ENCODE data around the gene PEX11A.

PEX11A gene

DNA sequence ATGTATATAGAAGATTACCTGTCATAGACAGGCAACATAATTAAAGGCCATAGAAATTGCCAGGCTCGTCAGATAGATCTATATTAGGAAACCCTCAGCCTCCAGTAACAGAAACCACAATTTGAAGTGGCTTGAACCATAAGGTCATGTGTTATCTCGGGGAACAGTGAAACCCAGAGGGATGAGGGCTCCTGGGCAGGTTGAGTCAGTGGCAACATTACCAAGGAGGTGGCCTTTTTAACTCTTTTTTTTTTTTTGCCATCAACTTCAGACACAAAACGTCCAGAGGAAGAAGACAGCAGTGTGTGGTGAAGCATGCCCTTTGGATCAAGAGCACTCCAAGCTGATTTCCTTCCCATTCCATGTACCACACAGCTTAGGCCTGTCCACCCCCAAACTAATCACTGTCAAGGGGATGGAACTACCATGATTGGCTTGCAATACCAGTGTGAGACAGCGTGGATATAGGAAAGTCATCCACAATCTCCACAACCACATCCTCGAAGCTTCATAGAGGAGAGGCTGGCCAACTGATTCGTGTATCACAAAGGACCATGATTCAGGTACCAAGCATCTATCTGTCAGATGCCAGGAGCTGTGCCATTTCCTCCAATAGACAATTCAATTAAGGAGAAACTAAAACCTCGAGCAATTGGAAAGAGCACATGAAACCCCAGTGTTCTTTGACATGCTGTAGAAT is 34.3 kb downstream of the PEX11A start:
- peaks cover 75% of the 10 kb centered on the region for H3K27me3 Mint-ChIP-seq
- H3K4me1 Mint-ChIP-seq = peaks cover 15% of the 10 kb centered on the region
- no peaks in the 10 kb centered on the region for H3K36me3 Mint-ChIP-seq
- no peak overlapping the region for H3K27ac Mint-ChIP-seq
- H3K4me3 Mint-ChIP-seq = no peak overlapping the region
- no peaks in the 10 kb centered on the region for H3K9me3 Mint-ChIP-seq
- CTCF ChIA-PET = no interaction called here
- DNase-seq = no peak

DNA sequence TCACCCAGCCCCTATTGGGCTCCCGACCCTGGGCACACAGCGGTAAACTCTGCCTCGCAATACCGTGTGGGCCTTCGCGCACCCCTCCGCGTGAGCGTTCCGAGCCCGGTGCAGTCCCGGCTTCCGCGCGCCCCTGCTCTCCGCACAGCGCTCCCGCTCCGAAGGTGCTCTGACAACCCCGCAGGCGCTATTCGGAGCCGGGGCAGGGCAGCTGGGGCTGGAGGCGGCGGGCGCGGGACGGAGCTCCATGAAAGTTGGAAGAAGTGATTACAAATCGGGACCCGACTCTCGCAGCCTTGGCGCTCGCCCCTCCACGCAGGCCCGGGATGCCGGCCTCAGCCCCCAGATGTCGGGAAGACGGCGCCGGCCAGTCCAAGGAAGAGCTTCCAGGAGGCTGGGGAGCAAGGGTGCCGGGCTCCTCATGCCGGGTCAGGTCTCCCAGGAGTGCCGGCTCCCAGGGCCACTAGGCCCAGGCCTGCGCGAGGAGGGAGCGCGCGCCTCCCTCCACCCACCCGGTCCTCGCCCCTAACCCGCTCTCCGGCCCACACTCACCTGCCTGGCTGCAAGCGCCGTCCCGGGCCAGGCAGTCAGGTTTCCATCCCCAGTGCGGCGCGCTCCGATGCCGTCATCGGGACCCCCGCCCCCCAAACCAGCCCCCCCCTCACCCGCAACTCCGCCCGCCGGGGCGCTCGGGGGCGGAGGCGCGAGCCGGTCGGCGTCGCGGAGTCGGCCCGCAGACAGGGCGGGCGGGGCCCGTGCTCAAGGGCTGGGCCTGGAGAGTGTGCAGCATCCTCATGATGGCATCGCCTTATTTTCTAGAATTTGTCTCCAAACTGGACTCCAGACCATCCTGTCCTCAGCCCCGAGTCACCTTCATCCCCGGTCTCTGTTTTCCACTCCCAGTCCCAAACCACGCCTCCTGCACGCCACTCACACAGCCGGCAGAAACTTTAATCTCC is 35.4 kb downstream of the PEX11A start, which contains the start of gene KIF7:
Gene KIF7 (minus strand): TSS at position 621 of the 959 bp plus-strand sequence. CDS start 2,537 bp downstream, outside the sequence.
- CTCF ChIA-PET = interaction anchor here (1.0 to 1.5 kb wide), 2 partner anchors 9 to 378 kb away, joined by 3 to 4 read pairs; no protein-coding TSS in a partner anchor
- H3K9me3 Mint-ChIP-seq = no peaks in the 10 kb centered on the region
- H3K4me3 Mint-ChIP-seq = peak within 1 kb of the TSS; percentile 48
- peaks cover 15% of the 10 kb centered on the region for H3K4me1 Mint-ChIP-seq
- H3K27me3 Mint-ChIP-seq = peaks cover 68% of the 10 kb centered on the region
- no peak within 1 kb of the TSS for H3K27ac Mint-ChIP-seq
- no peaks in the 10 kb centered on the region for H3K36me3 Mint-ChIP-seq
- peak; percentile 37 for DNase-seq

DNA sequence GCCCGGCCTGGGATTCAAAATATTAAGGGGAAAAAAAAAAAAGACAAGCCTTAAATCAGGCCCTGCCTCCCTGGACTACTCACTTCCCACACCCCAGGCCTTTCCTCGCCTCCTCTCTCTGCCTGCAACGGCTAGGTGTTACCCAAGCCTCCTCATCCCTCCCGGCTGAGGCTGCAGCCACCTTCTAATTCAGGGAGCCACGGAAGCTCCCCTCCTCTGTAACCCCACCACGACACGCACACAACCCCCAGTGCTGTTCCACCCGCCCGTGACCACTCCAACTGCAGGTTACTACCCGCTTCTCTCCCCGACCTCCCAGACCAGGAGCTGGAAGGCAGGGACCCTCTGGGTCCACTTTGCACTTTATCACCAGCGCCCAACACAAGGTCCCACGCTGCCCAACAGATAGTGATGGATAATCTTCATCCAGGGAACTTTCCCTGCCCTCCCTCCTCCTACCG is 36.2 kb downstream of the PEX11A start:
- Mint-ChIP-seq H3K36me3 (no peaks in the 10 kb centered on the region), H3K4me1 (peaks cover 15% of the 10 kb centered on the region), H3K27ac (no peak overlapping the region), H3K27me3 (peaks cover 66% of the 10 kb centered on the region), H3K4me3 (peak overlapping the region; percentile 43), H3K9me3 (no peaks in the 10 kb centered on the region)
- CTCF ChIA-PET = interaction anchor here (1.0 to 1.5 kb wide), 2 partner anchors 8 to 379 kb away, joined by 3 to 4 read pairs; no protein-coding TSS in a partner anchor
- DNase-seq = no peak

DNA sequence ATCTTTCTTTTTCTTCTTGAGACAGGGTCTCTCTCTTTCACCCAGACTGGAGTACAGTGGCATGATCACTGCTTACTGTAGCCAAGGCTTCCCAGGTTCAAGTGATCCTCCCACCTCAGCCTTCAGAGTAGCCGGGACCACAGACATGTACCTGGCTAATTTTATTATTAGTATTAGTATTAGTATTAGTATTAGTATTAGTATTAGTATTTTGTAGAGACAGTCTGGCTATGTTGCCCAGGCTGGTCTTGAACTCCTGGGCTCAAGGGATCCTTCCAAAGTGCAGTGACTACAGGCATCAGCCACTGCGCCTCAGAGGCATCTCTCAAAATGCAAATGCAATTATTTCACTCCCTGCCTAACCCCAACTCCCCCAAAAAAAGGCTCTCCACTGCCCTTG is 37.0 kb downstream of the PEX11A start:
- Mint-ChIP-seq H3K9me3 (no peaks in the 10 kb centered on the region), H3K4me1 (peaks cover 15% of the 10 kb centered on the region), H3K27ac (no peak overlapping the region), H3K36me3 (no peaks in the 10 kb centered on the region), H3K4me3 (no peak overlapping the region), H3K27me3 (peaks cover 61% of the 10 kb centered on the region)
- DNase-seq = no peak
- CTCF ChIA-PET = no interaction called here

DNA sequence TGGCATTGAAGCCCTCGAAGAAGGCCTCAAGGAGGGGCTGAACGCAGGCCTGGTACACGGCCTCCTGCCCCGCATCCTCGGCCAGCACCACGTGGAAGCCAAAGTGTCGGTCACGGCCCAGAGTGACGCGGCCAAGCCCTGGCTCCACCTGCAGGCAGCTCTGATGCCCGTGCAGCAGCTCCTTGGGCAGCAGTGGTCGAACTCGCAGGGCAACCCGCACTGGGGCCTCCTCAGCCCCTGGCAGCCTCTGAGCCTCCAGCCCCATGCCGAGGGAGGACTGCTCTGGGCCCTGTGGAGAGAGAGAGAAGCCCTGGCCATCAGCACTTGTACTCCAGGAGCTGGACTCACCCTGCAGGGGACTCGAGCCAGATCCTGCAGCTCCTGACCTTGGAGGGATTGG is 37.9 kb downstream of the PEX11A start:
- Mint-ChIP-seq H3K36me3 (no peaks in the 10 kb centered on the region), H3K27me3 (peaks cover 57% of the 10 kb centered on the region), H3K27ac (no peak overlapping the region), H3K4me1 (peaks cover 15% of the 10 kb centered on the region), H3K4me3 (no peak overlapping the region), H3K9me3 (no peaks in the 10 kb centered on the region)
- no peak for DNase-seq
- CTCF ChIA-PET = no interaction called here

GRCh38 chr15:89652131-89652530 is 38.4 kb downstream of the PEX11A start:
- CTCF ChIA-PET = no interaction called here
- H3K27ac Mint-ChIP-seq = no peak overlapping the region
- H3K9me3 Mint-ChIP-seq = no peaks in the 10 kb centered on the region
- DNase-seq = no peak
- H3K27me3 Mint-ChIP-seq = peaks cover 55% of the 10 kb centered on the region
- peaks cover 15% of the 10 kb centered on the region for H3K4me1 Mint-ChIP-seq
- H3K36me3 Mint-ChIP-seq = no peaks in the 10 kb centered on the region
- no peak overlapping the region for H3K4me3 Mint-ChIP-seq

- Mint-ChIP-seq H3K36me3 (no peaks in the 10 kb centered on the region), H3K4me1 (peaks cover 5% of the 10 kb centered on the region), H3K4me3 (no peak overlapping the region), H3K27me3 (peaks cover 30% of the 10 kb centered on the region), H3K9me3 (no peaks in the 10 kb centered on the region), H3K27ac (no peak overlapping the region)
- no peak for DNase-seq
- CTCF ChIA-PET = no interaction called here
Observed at GRCh38 chr15:89649716-89650115, 40.8 kb downstream of the PEX11A start.

DNA sequence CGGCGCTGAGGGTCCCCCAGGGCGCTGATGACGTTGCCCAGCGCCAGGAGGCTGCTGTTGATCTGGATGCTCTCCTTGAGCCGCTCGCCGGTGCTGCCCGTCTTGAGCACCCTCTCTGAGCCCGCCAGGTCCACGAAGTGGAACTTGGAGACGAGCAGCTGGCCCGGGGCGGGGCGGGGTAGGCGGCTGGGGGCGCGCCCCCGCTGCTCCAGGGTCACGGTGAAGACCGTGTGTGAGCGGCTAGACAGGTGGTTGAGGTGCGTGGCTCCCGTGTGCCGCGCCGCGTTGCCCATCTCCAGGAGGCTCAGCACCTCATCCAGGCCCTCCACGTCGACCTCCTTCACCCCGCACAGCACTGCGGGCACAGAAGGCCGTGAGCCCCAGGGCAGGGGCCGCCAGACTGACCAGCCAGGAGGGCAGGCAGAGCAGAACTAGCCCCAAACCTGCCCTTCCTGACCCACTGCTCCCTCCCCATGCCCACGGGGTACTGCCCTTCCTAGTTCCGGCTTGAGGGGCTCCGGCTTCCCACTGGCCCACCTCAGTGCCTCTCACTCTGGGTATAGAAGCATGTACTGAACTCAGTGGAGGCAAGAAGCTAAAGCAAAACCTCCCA is 41.4 kb downstream of the PEX11A start:
- no peak for DNase-seq
- no peaks in the 10 kb centered on the region for H3K4me1 Mint-ChIP-seq
- no peaks in the 10 kb centered on the region for H3K9me3 Mint-ChIP-seq
- no peaks in the 10 kb centered on the region for H3K36me3 Mint-ChIP-seq
- CTCF ChIA-PET = no interaction called here
- no peak overlapping the region for H3K4me3 Mint-ChIP-seq
- peaks cover 24% of the 10 kb centered on the region for H3K27me3 Mint-ChIP-seq
- no peak overlapping the region for H3K27ac Mint-ChIP-seq

GRCh38 chr15:89648106-89649012 is 42.2 kb downstream of the PEX11A start:
- Mint-ChIP-seq H3K27ac (no peak overlapping the region), H3K27me3 (peaks cover 17% of the 10 kb centered on the region), H3K36me3 (no peaks in the 10 kb centered on the region), H3K4me3 (no peak overlapping the region), H3K4me1 (no peaks in the 10 kb centered on the region), H3K9me3 (no peaks in the 10 kb centered on the region)
- no peak for DNase-seq
- CTCF ChIA-PET = interaction anchor here (1.3 kb wide), 2 partner anchors 9 to 12 kb away, joined by 5 read pairs; no protein-coding TSS in a partner anchor

GRCh38 chr15:89647191-89647851 is 43.2 kb downstream of the PEX11A start:
- Mint-ChIP-seq H3K27ac (no peak overlapping the region), H3K9me3 (no peaks in the 10 kb centered on the region), H3K36me3 (no peaks in the 10 kb centered on the region), H3K27me3 (peaks cover 6% of the 10 kb centered on the region), H3K4me3 (no peak overlapping the region), H3K4me1 (no peaks in the 10 kb centered on the region)
- DNase-seq = peak; percentile 73
- CTCF ChIA-PET = interaction anchor here (1.3 to 1.7 kb wide), 5 partner anchors 10 to 228 kb away, joined by 3 to 5 read pairs (median 5); no protein-coding TSS in a partner anchor

- no peak for DNase-seq
- H3K9me3 Mint-ChIP-seq = no peaks in the 10 kb centered on the region
- CTCF ChIA-PET = interaction anchor here (0.6 to 1.7 kb wide), 7 partner anchors 8 to 342 kb away, joined by 3 to 5 read pairs (median 3); partner anchors contain the start of gene KIF7
Observed at GRCh38 chr15:89646416-89647141, 44.0 kb downstream of the PEX11A start.

GRCh38 chr15:89645680-89646079 is 44.9 kb downstream of the PEX11A start:
- CTCF ChIA-PET = interaction anchor here (1.4 to 1.7 kb wide), 3 partner anchors 9 to 39 kb away, joined by 3 to 4 read pairs (median 3); partner anchors contain the start of gene KIF7

More at GRCh38 chr15:89646416-89647141, 44.0 kb downstream of the PEX11A start:
- no peaks in the 10 kb centered on the region for H3K4me1 Mint-ChIP-seq
- H3K4me3 Mint-ChIP-seq = no peak overlapping the region
- no peak overlapping the region for H3K27ac Mint-ChIP-seq
- no peaks in the 10 kb centered on the region for H3K27me3 Mint-ChIP-seq
- H3K36me3 Mint-ChIP-seq = no peaks in the 10 kb centered on the region

More at GRCh38 chr15:89645680-89646079, 44.9 kb downstream of the PEX11A start:
- Mint-ChIP-seq H3K36me3 (no peaks in the 10 kb centered on the region), H3K27ac (no peak overlapping the region), H3K4me1 (no peaks in the 10 kb centered on the region), H3K9me3 (no peaks in the 10 kb centered on the region), H3K4me3 (no peak overlapping the region), H3K27me3 (no peaks in the 10 kb centered on the region)
- no peak for DNase-seq
